Peyer's patch (tissue), 4 donors: ENCODE results near the gene FAM187B.

ENCODE experiments used
- POLR2A ChIP-seq, 2 donors: fragments of 450-650 bp; IDR thresholded peaks; one replicate each; pipeline ENCODE4 v1.5.1; 2017; ENCODE audit warnings: antibody characterized with exemption in 2 of 2, mild to moderate bottlenecking in 2 of 2, moderate library complexity in 2 of 2
- TF ChIP-seq, protein P1 (sequence below), 6 experiments: fragments of 450-650 bp in 4 of 6; fragments of 200-600 bp in 2 of 6; sonication (generic) in 1 of 6; IDR thresholded peaks; one replicate each; pipeline ENCODE4 v1.5.1; 2017 to 2019; ENCODE audit warnings: antibody characterized with exemption in 6 of 6, mild to moderate bottlenecking in 3 of 6, moderate library complexity in 1 of 6

- TF ChIP-seq, protein P1, sequence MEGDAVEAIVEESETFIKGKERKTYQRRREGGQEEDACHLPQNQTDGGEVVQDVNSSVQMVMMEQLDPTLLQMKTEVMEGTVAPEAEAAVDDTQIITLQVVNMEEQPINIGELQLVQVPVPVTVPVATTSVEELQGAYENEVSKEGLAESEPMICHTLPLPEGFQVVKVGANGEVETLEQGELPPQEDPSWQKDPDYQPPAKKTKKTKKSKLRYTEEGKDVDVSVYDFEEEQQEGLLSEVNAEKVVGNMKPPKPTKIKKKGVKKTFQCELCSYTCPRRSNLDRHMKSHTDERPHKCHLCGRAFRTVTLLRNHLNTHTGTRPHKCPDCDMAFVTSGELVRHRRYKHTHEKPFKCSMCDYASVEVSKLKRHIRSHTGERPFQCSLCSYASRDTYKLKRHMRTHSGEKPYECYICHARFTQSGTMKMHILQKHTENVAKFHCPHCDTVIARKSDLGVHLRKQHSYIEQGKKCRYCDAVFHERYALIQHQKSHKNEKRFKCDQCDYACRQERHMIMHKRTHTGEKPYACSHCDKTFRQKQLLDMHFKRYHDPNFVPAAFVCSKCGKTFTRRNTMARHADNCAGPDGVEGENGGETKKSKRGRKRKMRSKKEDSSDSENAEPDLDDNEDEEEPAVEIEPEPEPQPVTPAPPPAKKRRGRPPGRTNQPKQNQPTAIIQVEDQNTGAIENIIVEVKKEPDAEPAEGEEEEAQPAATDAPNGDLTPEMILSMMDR (IDR thresholded peaks at IDR 0.05), result no peak
- TF ChIP-seq POLR2A (IDR thresholded peaks at IDR 0.05), result no peak
Observed at GRCh38 chr19:35226748-35227147, 1.8 kb downstream of the FAM187B start.
